HepG2 (cell line): ENCODE data around the gene DGAT2. TPM values are rescaled to one million over a fixed set of nuclear protein-coding genes. Genes with fewer than 3 reads are reported as not detected.
A peak's percentile ranks its signal among the peaks of the same experiment; 100 is the strongest.

ENCODE experiments used
- ATF6 ChIP-seq: sonication (generic); formaldehyde crosslinking; conservative IDR thresholded peaks from 2 replicates; pipeline ENCODE4 v1.4.0; 2020; ENCODE audit warnings: missing genetic modification reagents
- FOXP4 ChIP-seq: sonication (generic); formaldehyde crosslinking; IDR thresholded peaks from 2 replicates; pipeline ENCODE4 v1.4.0; 2020; ENCODE audit warnings: missing genetic modification reagents
- GZF1 ChIP-seq: sonication (generic); formaldehyde crosslinking; IDR thresholded peaks from 2 replicates; pipeline ENCODE4 v1.5.1; 2020; ENCODE audit warnings: mild to moderate bottlenecking, missing genetic modification reagents
- HDAC2 ChIP-seq: sonication (generic); formaldehyde crosslinking; IDR thresholded peaks from 2 replicates; pipeline ENCODE4 v1.4.0; 2020; ENCODE audit warnings: missing genetic modification reagents
- IRF1 ChIP-seq: sonication (generic); formaldehyde crosslinking; IDR thresholded peaks from 2 replicates; pipeline ENCODE4 v1.4.0; 2020; ENCODE audit warnings: low read depth, mild to moderate bottlenecking, missing genetic modification reagents
- JUND ChIP-seq: sonication (generic); formaldehyde crosslinking; IDR thresholded peaks from 2 replicates; pipeline ENCODE4 v1.8.0; 2022; ENCODE audit warnings: mild to moderate bottlenecking, missing genetic modification reagents
- NFKBIZ ChIP-seq: IDR thresholded peaks from 2 replicates; pipeline ENCODE4 v1.6.1; 2018; ENCODE audit warnings: missing genetic modification reagents, missing compliant biosample characterization
- POGK ChIP-seq: sonication (generic); formaldehyde crosslinking; conservative IDR thresholded peaks from 2 replicates; pipeline ENCODE4 v1.8.0; 2022; ENCODE audit warnings: mild to moderate bottlenecking, moderate library complexity, missing genetic modification reagents
- PTBP1 ChIP-seq: fragments of 200-400 bp; formaldehyde crosslinking; IDR thresholded peaks from 2 replicates; pipeline ENCODE4 v1.6.1; 2018; ENCODE audit warnings: low read length, low read depth; ENCODE audit not compliant: poor library complexity, severe bottlenecking
- TMF1 ChIP-seq: sonication (generic); formaldehyde crosslinking; IDR thresholded peaks from 2 replicates; pipeline ENCODE4 v1.8.1; 2022; ENCODE audit warnings: low read depth, missing genetic modification reagents
- YEATS2 ChIP-seq: sonication (generic); formaldehyde crosslinking; IDR thresholded peaks from 2 replicates; pipeline ENCODE4 v1.4.0; 2020; ENCODE audit warnings: missing genetic modification reagents, borderline replicate concordance
- ZKSCAN1 ChIP-seq: fragments of 150-350 bp; IDR thresholded peaks from 2 replicates; pipeline ENCODE4 v1.6.1; 2014; ENCODE audit warnings: low read length
- ZMYM2 ChIP-seq: sonication (generic); formaldehyde crosslinking; IDR thresholded peaks from 2 replicates; pipeline ENCODE4 v1.8.0; 2022; ENCODE audit warnings: mild to moderate bottlenecking, missing genetic modification reagents
- ZNF329 ChIP-seq: sonication (generic); formaldehyde crosslinking; IDR thresholded peaks from 2 replicates; pipeline ENCODE4 v1.9.0; 2021; ENCODE audit warnings: low read depth, mild to moderate bottlenecking, missing genetic modification reagents
- ZNF484 ChIP-seq: sonication (generic); formaldehyde crosslinking; IDR thresholded peaks from 2 replicates; pipeline ENCODE4 v1.5.1; 2020; ENCODE audit warnings: mild to moderate bottlenecking, low read depth, missing genetic modification reagents, borderline replicate concordance
- ZNF609 ChIP-seq: sonication (generic); formaldehyde crosslinking; IDR thresholded peaks from 2 replicates; pipeline ENCODE4 v1.4.0; 2020; ENCODE audit warnings: mild to moderate bottlenecking, missing genetic modification reagents, borderline replicate concordance
- ZNF7 ChIP-seq: IDR thresholded peaks from 2 replicates; pipeline ENCODE4 v1.6.1; 2016; ENCODE audit warnings: missing biosample characterization, missing genetic modification reagents
- polyA plus RNA-seq, 8 experiments: library from polyadenylated mRNA; depleted of rRNA in 3 of 8; stranded (reverse) in 7 of 8; unstranded in 1 of 8; fragments of >200 nt; fragmentation: Illumina TruSeq in 4 of 8; extraction: Trizol in 4 of 8; gene quantifications; 2 replicates each; pipeline versions ENCODE4 v1.2.1 to v1.2.3, GENCODE V29; 2011 to 2016; ENCODE audit warnings: low read depth in 4 of 8, missing spikeins in 1 of 8, mixed read lengths in 1 of 8; ENCODE audit not compliant: insufficient read depth in 1 of 8
- total RNA-seq, 5 experiments: library from RNA; depleted of rRNA; stranded (reverse); fragments of >200 nt; fragmentation: Illumina TruSeq; extraction: Trizol; gene quantifications; 2 replicates each; pipeline ENCODE4 v1.2.3, GENCODE V29; 2016; ENCODE audit warnings: low read depth in 1 of 5

DGAT2 gene
- total and polyA plus RNA-seq, 2 of the 13 experiments (the other 11 are each of a cell fraction or from before 2014, with no cell fraction given), result 39.0 to 65.6 TPM

- TF ChIP-seq PTBP1 (no peak), IRF1 (CRISPR knock-in tag) (no peak), ZNF484 (CRISPR knock-in tag) (no peak), YEATS2 (CRISPR knock-in tag) (no peak), NFKBIZ (CRISPR knock-in tag) (no peak), ZKSCAN1 (no peak), FOXP4 (CRISPR knock-in tag) (no peak), GZF1 (CRISPR knock-in tag) (peak; percentile 49; the same call in 1 of the 2 replicates), ZNF329 (no peak), ATF6 (CRISPR knock-in tag) (no peak), HDAC2 (CRISPR knock-in tag) (0 out of 2 replicates have a peak, but pooled peaks have one; percentile 34), TMF1 (CRISPR knock-in tag) (no peak), ZNF7 (CRISPR knock-in tag) (no peak), ZMYM2 (no peak), JUND (CRISPR knock-in tag) (peak; percentile 54; the same call in 1 of the 2 replicates), POGK (no peak), ZNF609 (CRISPR knock-in tag) (peak; percentile 33; the same call in 1 of the 2 replicates)
These were observed 26.9 kb downstream of the DGAT2 start (continued) for GRCh38 chr11:75795276-75796090.
